GM18519 (cell line): ENCODE measurements around the gene CASP3.
"Not testable (repeated sequence)": the region's sequence is repeated elsewhere in the genome, so short reads cannot be mapped to it uniquely, and the experiment has no call there.

Experiments
- ATAC-seq: cut with Tn5 transposase; IDR thresholded peaks from one replicate; pipeline ENCODE4 v1.9.1; 2021; ENCODE audit warnings: mild to moderate bottlenecking, moderate library complexity; ENCODE audit not compliant: unreplicated experiment, low FRiP score

Gene CASP3

GRCh38 chr4:184664445-184665210 lies 15.4 kb upstream of the CASP3 start:
- no peak for ATAC-seq

DNA sequence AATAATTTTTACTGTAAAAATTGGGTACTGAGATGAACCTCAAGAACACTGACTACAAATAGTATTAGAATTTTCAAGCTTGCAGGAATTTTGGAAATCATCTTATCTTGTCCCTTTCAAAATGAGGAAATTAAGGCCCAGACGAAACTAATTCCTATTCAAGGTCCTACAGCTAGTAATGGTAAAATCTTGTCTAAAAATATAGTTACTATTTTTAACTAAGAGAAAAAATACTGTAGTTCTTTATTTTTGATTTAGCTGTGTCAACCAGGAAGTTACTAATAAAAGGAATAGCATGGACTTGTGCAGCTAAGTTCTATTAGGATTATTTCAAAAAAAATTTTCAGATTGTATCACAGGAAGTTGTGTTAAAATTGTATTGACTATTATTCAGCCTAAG lies 13.0 kb upstream of the CASP3 start:
- ATAC-seq = no peak

DNA sequence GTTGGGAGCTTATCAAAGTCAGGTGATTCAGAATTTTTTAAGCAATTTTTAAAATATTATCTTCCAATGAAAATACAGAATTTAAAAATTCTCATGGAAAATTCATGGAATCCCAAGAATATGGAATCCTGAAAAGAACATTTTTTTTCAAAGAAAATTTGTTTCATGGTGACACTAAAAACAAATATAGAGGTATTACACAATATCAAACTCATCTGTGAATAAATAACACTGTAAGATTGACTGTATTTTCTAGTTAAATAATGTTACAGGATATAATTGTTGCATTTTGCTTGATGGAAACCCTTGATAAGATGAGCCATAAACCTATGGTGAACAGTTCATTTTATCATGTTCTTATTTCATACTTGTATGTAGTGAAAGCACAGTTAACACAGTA lies 11.7 kb upstream of the CASP3 start:
- no peak for ATAC-seq

DNA sequence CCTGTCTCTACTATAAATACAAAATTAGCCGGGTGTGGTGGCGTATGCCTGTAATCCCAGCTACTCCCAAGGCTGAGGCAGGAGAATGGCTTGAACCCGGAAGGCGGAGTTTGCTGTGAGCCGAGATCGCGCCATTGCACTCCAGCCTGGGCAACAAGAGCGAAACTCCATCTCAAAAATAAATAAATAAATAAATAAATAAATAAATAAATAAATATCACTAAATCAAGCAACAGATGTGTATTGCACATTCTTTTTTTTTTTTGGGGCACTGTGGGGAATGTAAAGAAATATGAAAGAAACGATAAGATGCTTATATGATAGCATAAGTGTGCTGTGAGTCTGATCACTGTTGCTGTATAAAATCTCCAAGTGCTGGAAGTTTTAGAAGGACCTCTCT lies 8.6 kb upstream of the CASP3 start:
- not testable (repeated sequence) for ATAC-seq

GRCh38 chr4:184657144-184657543 lies 7.9 kb upstream of the CASP3 start:
- ATAC-seq = no peak

DNA sequence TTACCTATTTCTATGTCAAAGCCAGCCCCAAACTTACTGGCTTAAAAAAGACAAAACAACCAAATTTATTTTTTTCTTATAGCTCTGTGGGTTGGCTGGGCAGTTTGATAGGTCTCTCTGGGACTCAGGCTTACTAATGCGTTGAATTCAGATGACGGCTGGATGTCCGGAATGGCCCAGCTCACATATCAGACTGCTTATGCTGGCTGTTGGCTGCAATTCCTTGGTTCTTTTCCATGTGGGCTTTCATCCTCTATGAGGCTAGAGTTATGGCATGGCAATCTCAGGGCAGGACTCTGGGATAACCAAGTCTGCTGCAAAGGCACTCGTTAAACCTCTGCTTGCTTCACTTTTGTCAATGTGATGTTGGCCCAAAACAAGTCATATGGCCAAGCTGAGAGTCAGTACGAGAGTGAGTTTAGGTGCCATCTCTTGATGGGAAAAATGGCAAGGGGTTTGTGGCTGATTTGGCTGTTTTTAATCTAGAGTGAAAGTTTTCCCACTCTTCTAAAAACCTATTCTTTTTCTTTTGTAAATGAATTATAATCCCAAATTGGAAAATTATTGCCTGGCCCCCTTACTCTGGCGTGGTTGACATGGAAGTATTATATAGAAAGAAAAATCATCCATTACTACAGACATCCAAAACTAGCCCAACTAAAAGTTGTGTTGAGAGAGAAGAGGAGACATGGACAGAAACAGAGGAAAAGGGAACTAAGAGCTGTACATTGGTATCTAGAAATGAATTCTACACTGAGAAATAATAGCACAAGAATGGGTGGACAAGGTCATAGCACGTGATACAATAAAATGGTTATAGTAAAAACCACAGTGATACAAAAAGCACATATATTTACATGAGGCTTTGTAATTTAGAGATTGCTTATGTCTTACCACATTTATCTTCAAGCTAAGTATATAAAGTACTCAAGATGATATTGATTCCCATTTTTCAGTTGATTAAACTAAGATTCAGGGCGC lies 6.9 kb upstream of the CASP3 start:
- ATAC-seq = no peak

DNA sequence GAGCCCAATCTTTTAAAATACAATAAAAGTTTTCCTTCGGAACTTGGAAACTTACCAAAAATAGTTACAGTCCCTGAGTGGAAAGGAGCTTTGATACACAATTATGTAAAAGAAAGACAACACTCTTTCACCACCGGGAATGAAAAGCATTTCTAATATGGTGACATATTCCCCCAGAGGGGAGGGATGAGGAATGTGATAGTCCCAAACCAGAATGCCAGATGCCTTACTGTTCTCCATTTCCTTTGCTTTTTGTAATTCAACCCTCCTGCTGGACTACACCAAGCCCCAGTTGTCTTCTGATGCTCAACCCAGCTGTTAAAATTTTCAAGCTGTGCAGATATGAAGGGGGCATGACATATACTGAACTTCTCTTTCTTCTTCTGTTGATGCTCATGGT lies 4.4 kb upstream of the CASP3 start:
- ATAC-seq = no peak

DNA sequence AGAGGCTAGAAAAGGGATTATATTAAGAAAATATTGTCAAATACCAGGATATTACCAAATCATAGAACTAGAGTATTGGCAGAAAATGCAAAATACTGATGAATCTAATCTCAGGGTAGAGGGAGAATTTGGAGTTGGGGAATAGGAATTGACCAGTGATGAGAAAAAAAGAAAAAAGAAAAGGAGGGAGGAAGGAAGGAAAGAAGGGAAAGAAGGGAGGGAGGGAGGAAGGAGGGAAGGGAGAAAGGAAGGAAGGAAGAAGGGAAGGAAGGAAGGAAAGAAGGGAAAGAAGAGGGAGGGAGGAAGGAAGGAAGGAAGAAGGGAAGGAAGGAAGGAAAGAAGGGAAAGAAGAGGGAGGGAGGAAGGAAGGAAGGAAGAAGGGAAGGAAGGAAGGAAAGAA lies 3.4 kb upstream of the CASP3 start:
- not testable (repeated sequence) for ATAC-seq

- no peak for ATAC-seq
Measured at GRCh38 chr4:184651899-184652298, 2.7 kb upstream of the CASP3 start.

DNA sequence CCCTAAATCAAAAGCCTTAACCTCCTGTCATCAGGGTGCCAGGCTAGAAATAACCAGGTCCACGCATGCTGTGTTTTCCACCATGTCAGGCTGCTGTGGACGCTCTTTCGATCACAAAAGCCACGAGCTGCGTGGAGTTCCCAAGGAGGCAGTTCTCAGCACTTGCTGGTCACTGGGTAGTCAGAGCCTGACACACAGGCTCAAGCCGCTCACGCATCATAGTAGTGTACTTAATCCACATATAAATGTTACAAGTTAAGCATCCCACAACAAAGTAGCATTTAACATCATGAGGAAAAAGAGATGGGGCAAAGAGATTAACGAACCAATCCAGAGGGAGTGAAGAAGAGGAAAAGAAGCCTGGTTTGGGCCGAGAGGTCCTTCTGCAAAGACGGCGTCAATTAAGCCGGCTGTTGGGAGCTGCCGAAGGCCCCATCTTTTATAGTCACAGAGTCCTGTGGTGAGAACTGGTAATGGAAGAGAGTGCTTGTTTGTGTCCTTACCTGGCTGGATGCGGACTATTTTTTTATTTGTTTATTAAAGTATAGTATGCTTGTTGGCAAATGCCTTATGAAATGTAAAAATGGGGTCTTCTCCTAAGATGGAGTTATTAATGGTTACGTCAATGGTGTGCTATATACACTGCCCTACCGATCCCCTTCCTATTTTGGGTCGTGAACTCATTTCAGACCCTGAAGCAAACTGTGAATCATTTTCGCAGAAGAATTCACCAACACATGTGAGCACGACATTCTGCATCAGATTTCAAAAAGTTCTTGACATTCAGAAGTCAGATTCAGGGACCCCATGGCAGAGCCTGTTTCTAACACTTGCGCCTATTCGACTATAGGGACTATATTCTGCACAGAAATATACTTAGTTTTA lies 966 bp upstream of the CASP3 start:
- no peak for ATAC-seq

- no peak for ATAC-seq
Measured at GRCh38 chr4:184648313-184649025, 778 bp downstream of the CASP3 start.

DNA sequence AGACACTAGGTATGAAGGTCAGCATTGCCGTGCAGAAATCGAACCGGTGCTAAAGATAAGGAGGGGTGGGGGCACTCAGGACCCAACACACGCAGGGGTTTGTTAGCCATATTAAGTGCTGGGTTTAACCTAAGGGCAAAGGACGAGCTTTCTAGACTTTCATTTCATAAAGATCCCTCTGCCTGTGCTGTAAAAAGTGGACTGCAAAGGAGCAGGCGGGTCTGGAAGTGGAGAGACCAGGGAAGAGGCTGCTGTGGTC lies 1.3 kb downstream of the CASP3 start:
- no peak for ATAC-seq

DNA sequence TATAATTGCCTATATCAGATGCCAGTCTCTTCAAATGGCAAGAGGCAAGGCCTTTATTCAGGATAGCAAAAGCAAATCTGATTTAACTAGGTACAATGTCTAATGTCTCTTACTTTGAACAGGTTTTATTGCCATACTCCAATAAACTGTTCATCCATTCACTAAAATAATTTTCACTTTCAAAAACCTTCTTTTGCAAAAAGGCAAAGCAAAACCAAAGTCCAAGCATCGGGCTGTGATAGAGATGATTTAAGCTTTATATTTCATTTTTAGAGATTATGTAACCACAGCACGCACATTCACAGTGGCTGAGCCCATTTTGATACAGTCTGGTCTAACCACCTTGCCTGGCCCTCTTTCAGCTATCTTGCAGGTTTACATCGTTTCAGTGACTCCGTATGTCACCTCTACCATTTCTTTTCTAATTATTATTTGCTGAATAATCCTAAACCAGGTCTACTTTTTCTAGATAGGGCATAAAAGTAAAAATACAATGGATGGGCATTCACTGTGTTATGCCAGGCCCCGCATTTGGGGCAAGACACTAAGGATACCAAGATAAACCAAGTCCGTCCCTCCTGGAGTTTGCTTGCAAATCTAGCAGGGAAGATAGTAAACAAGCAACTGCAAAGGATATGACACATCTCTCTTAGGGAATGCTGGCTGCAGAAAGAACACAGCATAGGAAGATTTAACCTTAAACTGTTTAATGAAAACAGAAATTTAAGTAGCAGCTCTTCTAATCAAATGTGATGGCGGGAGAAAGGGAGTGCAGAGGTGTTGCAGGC lies 1.8 kb downstream of the CASP3 start:
- ATAC-seq = no peak

DNA sequence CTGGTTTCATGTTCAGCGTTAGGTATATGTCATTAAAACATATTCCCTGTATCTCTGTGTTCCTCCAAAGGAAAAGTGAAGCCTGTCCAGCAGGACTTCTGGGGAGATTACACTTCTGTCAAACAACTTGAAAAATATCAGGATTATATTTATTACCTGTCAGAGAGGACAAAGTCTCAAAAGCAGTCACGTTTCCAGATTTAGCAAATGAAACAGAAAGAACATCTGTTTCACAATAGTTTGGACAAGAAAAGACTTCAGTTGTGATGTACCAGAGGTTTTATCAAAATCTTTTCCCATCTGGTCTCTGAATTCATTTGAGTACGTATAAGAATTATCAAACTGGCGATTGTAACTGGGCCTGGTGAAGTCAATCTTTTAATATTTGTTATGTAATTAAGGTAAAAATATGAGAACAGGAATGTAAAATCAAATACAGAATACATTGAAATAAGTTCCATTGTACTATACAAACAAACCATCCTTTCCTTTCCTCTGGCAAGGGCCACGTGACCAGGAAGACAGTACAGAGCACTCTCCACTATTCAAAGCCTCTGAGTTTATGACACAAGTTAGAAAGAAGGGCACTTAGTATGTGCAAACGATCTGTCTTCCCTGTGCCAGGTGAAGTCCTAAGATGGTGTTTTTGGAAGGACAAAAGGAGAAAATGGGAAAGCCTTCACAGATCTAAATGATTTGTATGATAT lies 3.2 kb downstream of the CASP3 start:
- no peak for ATAC-seq

DNA sequence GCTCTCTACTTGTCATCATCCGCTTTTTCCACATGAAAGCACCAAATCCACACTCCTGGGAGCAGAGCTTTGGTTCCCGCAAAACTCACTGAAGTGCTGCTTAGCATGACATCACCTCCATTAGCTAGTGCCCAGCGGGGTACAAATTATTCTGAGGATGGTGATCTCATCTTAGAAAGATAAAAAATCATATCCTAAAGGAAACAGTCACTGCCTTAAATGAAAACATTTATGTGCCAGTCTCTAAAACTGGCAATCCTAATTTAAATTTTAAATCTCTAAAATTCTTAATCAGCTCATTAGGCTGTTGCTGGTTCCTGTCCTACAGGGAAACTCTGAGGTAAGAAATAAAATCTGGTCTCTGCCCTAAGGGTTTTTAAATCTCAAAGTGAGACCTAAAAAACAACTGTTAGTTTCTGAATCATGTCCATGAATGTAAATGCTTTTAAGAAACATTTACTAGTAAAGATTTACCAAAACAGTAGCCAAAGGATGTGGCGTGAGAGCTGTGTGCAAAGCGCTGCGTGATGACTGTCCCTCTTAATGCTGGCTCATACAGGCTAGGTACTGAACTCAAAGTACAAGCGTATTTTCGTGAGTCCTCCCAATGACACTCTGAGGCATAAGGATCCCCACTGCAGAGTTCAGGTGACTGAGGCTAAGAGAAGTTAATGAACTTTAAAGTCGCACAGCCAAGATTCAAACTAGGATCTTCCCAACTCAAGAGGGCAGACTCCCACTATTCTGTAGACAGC lies 4.5 kb downstream of the CASP3 start:
- no peak for ATAC-seq

- no peak for ATAC-seq
Measured at GRCh38 chr4:184643731-184644130, 5.5 kb downstream of the CASP3 start.

- no peak for ATAC-seq
Measured at GRCh38 chr4:184641451-184641850, 7.8 kb downstream of the CASP3 start.

- ATAC-seq = no peak
Measured at GRCh38 chr4:184641022-184641421, 8.2 kb downstream of the CASP3 start.
